Measurements from ENCODE around the gene L3MBTL3.

L3MBTL3 gene

GRCh38 chr6:130187335-130188206 is 169.2 kb downstream of the L3MBTL3 start:
- DNase-seq: no peak

GRCh38 chr6:130188207-130188899 is 170.0 kb downstream of the L3MBTL3 start:
- DNase-seq: no peak

- no peak for DNase-seq
Measured at GRCh38 chr6:130189531-130190397, 171.4 kb downstream of the L3MBTL3 start.
